AG04450 (cell line): Measurements from ENCODE around the gene SELENOS. TPM values are rescaled to one million over a fixed set of nuclear protein-coding genes. Genes with fewer than 3 reads are reported as not detected.
A peak's percentile ranks its signal among the peaks of the same experiment; 100 is the strongest.

Source experiments
- CTCF ChIA-PET: fragments of 300-600, 350-600 bp; formaldehyde crosslinking; extraction: SDS; loops from one replicate; lab custom pipeline; 2022; ENCODE audit warnings: antibody characterized with exemption, inconsistent platforms; lab: Charles Lee
- POLR2A ChIA-PET: fragments of 350-600 bp; formaldehyde crosslinking; extraction: SDS; loops from one replicate; lab custom pipeline; 2021; ENCODE audit warnings: antibody characterized with exemption, inconsistent platforms; lab: Yijun Ruan, JAX
- DNase-seq: peaks from one replicate; pipeline ENCODE4 v3.0.0-alpha.2; 2011; ENCODE audit warnings: low read depth, low spot score
- H3K27ac ChIP-seq: one replicate; pipeline ENCODE4 v1.5.1; 2012; ENCODE audit warnings: low read depth, low read length, control low read depth
- H3K27me3 ChIP-seq: one replicate; pipeline ENCODE4 v1.6.0; 2012; ENCODE audit warnings: low read length; ENCODE audit not compliant: control insufficient read depth, insufficient read depth
- H3K4me3 ChIP-seq: 2 replicates; pipeline ENCODE4 v1.5.1; 2011; ENCODE audit warnings: mild to moderate bottlenecking, low read depth, low read length, control low read depth
- H3K9me3 ChIP-seq: 2 replicates; pipeline ENCODE4 v1.5.1; 2012; ENCODE audit warnings: low read length; ENCODE audit not compliant: control insufficient read depth, insufficient read depth
- CTCF ChIP-seq: IDR thresholded peaks from 2 replicates; pipeline ENCODE4 v1.5.1; 2011; ENCODE audit warnings: low read depth, low read length, control low read depth, inconsistent platforms
- polyA plus RNA-seq: library from polyadenylated mRNA; depleted of rRNA; stranded (reverse); fragments of >200 nt; gene quantifications from 2 replicates; pipeline ENCODE4 v1.2.3, GENCODE V29; 2011

SELENOS gene
- polyA plus RNA-seq, 1 experiment, result 100 TPM

- ChIA-PET CTCF (interaction anchor here (3.3 to 4.5 kb wide), 2 partner anchors 237 to 245 kb away, joined by 11 to 39 read pairs; no protein-coding TSS in a partner anchor), POLR2A (interaction anchor here (1.1 to 2.1 kb wide), 4 partner anchors 48 to 229 kb away, joined by 5 to 16 read pairs (median 7); no protein-coding TSS in a partner anchor)
- Histone ChIP-seq H3K9me3 (no peaks in the 10 kb centered on the region; the same call in 1 of the 2 replicates), H3K27me3 (no peaks in the 10 kb centered on the region), H3K27ac (peak overlapping the region; percentile 65), H3K4me3 (peak overlapping the region; percentile 72)
- TF ChIP-seq CTCF, result no peak
- DNase-seq, result no peak
Measured at GRCh38 chr15:101252836-101253235, 24.4 kb downstream of the SELENOS start.

- CTCF ChIA-PET, result interaction anchor here (0.6 to 4.5 kb wide), 7 partner anchors 63 to 537 kb away, joined by 3 to 39 read pairs (median 3); no protein-coding TSS in a partner anchor
- DNase-seq, result peak; percentile 81
- no peak for TF ChIP-seq CTCF
- Histone ChIP-seq H3K4me3 (peak within 1 kb of the TSS; percentile 88), H3K27me3 (no peaks in the 10 kb centered on the region), H3K27ac (peak within 1 kb of the TSS; percentile 65), H3K9me3 (no peaks in the 10 kb centered on the region; the same call in 1 of the 2 replicates)
- POLR2A ChIA-PET, result interaction anchor here (0.6 to 2.1 kb wide), 17 partner anchors 11 to 366 kb away, joined by 3 to 16 read pairs (median 5); no protein-coding TSS in a partner anchor
Measured at GRCh38 chr15:101251830-101252820, 25.2 kb downstream of the SELENOS start, which contains the start of gene CHSY1. TSS of gene CHSY1 (minus strand) at chr15:101252048. CDS start at chr15:101251456, 592 bp downstream.

GRCh38 chr15:101250873-101251829 is 26.1 kb downstream of the SELENOS start:
- TF ChIP-seq CTCF, result no peak
- ChIA-PET CTCF (interaction anchor here (0.6 to 3.3 kb wide), 6 partner anchors 62 to 243 kb away, joined by 3 to 11 read pairs (median 3); no protein-coding TSS in a partner anchor), POLR2A (interaction anchor here (0.6 to 2.1 kb wide), 12 partner anchors 10 to 230 kb away, joined by 3 to 16 read pairs (median 4); no protein-coding TSS in a partner anchor)

GRCh38 chr15:101250341-101250831 is 26.9 kb downstream of the SELENOS start:
- no peak for TF ChIP-seq CTCF

More at GRCh38 chr15:101250873-101251829, 26.1 kb downstream of the SELENOS start:
- Histone ChIP-seq H3K27ac (peak overlapping the region; percentile 65), H3K4me3 (peak overlapping the region; percentile 88), H3K9me3 (no peaks in the 10 kb centered on the region; the same call in 1 of the 2 replicates), H3K27me3 (no peaks in the 10 kb centered on the region)
- no peak for DNase-seq

More at GRCh38 chr15:101250341-101250831, 26.9 kb downstream of the SELENOS start:
- POLR2A ChIA-PET, result no interaction called here
- Histone ChIP-seq H3K27ac (peak overlapping the region; percentile 65), H3K4me3 (peak overlapping the region; percentile 88), H3K27me3 (no peaks in the 10 kb centered on the region), H3K9me3 (no peaks in the 10 kb centered on the region; the same call in 1 of the 2 replicates)
- CTCF ChIA-PET, result interaction anchor here (1.1 kb wide), 1 partner anchor 243 kb away, joined by 3 read pairs; no protein-coding TSS in a partner anchor
- DNase-seq, result no peak
